Measurements from ENCODE around the gene SLC22A23.

- TF ChIP-seq CTCF (IDR thresholded peaks at IDR 0.05; ENCODE audit: low read depth, low read length, poor library complexity, severe bottlenecking) (no peak), EZH2phosphoT487 (IDR thresholded peaks at IDR 0.05; ENCODE audit: borderline replicate concordance, low read length) (no peak)
Observed at GRCh38 chr6:3264356-3264755, 192.5 kb downstream of the SLC22A23 start.

Measured in DOHH2 (cell line).